AG04449 (cell line): ENCODE results near the gene KIAA1755.

Experiments
- CTCF ChIA-PET: fragments of 350-600 bp; formaldehyde crosslinking; extraction: SDS; loops from one replicate; lab custom pipeline; 2021; ENCODE audit warnings: antibody characterized with exemption; lab: Yijun Ruan, JAX
- POLR2A ChIA-PET: fragments of 400-600, 350-600 bp; formaldehyde crosslinking; extraction: SDS; loops from one replicate; lab custom pipeline; 2020; ENCODE audit warnings: antibody characterized with exemption, inconsistent platforms; lab: Yijun Ruan, JAX
- DNase-seq: peaks from one replicate; pipeline ENCODE4 v3.0.0-alpha.2; 2010; ENCODE audit warnings: low read depth, low spot score
- H3K4me3 ChIP-seq: 2 replicates; pipeline ENCODE4 v1.5.1; 2011; ENCODE audit warnings: low read depth, mild to moderate bottlenecking, control low read depth, low read length
- TF ChIP-seq, protein P1 (sequence below): IDR thresholded peaks from one replicate; pipeline ENCODE4 v1.5.1; 2011; ENCODE audit warnings: mild to moderate bottlenecking, moderate library complexity, low read length, control low read depth, inconsistent platforms; ENCODE audit not compliant: insufficient read depth; ENCODE audit errors: missing control alignments

KIAA1755 gene

DNA sequence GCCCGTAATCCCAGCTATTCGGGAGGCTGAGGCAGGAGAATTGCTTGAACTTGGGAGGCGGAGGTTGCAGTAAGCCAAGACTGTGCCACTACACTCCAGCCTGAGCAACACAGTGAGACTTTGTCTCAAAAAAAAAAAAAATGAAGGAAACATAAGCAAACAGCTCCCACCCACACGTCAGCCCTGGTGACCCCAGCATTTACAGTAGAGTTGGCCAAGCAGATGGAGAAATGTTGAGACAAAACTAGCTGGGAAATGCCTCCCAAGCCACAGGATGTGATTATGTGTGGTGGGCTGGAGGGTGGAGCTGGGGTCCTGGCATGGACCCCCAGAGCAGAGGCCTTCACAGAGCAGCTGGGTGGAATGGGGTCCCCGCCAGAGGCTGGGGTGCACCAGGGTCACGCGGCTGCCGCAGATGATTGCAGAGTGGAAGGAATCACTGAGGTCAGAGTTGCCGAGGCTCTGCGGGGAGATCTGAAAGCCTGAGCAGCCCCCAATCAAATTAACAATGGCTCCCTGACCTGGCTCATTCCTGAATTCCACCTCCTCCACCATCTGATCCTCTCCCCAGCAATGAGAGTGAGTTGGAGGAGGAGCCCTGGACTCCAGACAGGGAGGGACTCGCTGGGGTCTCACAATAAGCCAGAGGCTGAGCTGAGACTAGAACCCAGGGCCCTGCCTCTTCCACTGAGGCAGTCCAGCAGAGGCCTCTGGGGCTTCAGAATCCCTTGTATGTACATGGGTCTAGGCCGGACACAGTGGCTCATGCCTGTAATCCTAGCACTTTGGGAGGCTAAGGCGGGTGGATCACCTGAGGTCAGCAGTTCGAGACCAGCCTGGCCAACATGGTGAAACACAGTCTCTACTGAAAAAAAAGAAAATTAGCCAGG lies 60.8 kb downstream of the KIAA1755 start:
- DNase-seq = no peak
- POLR2A ChIA-PET = no interaction called here
- CTCF ChIA-PET = interaction anchor here (1.1 to 28.8 kb wide), 3 partner anchors 19 to 142 kb away, joined by 4 to 356 read pairs (median 10); no protein-coding TSS in a partner anchor
- TF ChIP-seq, protein P1, sequence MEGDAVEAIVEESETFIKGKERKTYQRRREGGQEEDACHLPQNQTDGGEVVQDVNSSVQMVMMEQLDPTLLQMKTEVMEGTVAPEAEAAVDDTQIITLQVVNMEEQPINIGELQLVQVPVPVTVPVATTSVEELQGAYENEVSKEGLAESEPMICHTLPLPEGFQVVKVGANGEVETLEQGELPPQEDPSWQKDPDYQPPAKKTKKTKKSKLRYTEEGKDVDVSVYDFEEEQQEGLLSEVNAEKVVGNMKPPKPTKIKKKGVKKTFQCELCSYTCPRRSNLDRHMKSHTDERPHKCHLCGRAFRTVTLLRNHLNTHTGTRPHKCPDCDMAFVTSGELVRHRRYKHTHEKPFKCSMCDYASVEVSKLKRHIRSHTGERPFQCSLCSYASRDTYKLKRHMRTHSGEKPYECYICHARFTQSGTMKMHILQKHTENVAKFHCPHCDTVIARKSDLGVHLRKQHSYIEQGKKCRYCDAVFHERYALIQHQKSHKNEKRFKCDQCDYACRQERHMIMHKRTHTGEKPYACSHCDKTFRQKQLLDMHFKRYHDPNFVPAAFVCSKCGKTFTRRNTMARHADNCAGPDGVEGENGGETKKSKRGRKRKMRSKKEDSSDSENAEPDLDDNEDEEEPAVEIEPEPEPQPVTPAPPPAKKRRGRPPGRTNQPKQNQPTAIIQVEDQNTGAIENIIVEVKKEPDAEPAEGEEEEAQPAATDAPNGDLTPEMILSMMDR = no peak
- H3K4me3 ChIP-seq = no peak overlapping the region

- ChIA-PET CTCF (interaction anchor here (1.2 to 28.8 kb wide), 3 partner anchors 8 to 141 kb away, joined by 3 to 356 read pairs (median 10); no protein-coding TSS in a partner anchor), POLR2A (no interaction called here)
- TF ChIP-seq, protein P1 = no peak
- DNase-seq = no peak
- no peak overlapping the region for H3K4me3 ChIP-seq
Measured at GRCh38 chr20:38198238-38198861, 62.2 kb downstream of the KIAA1755 start.

DNA sequence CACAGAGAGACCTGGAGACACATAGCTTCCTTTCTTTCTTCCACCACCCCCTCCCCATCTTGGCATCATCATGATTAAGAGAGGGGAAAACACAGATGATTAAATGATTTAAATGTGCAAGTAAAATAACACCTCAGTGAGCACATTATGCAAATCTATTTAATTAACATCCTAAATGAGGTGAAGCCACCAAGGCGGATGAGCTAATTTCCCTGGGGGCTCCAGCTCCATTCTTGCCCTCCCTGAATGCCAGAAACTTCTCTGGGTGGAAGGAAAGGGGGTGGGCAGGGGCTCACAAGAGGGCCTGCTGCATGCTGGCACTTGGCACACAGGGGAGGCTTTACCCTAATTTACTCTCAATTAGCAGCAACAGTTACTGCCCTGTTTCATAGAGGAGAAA lies 62.9 kb downstream of the KIAA1755 start:
- CTCF ChIA-PET = interaction anchor here (0.8 to 28.8 kb wide), 2 partner anchors 12 to 24 kb away, joined by 3 to 356 read pairs; no protein-coding TSS in a partner anchor
- POLR2A ChIA-PET = no interaction called here

DNA sequence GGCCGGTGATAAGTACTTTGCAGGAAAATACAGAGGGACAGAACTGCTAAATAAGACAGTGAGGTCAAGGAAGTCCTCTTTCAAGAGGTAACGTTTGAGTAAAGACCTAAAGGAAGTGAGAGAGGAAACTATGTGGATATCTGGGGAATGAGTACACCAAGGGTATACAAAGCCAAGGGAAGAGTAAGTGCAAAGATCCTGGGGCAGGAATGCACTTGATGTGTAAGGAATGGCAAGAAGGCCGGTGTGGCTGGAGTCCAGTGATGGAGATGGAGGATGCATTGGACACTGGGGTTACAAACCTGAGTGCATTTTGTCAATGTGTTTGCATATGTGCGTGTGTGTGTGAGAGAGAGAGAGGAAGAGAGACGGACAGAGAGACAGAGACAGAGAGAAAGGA lies 63.3 kb downstream of the KIAA1755 start:
- POLR2A ChIA-PET = no interaction called here

More for the DNA sequence above, 62.9 kb downstream of the KIAA1755 start:
- DNase-seq = no peak
- no peak overlapping the region for H3K4me3 ChIP-seq
- TF ChIP-seq, protein P1 = no peak

DNA sequence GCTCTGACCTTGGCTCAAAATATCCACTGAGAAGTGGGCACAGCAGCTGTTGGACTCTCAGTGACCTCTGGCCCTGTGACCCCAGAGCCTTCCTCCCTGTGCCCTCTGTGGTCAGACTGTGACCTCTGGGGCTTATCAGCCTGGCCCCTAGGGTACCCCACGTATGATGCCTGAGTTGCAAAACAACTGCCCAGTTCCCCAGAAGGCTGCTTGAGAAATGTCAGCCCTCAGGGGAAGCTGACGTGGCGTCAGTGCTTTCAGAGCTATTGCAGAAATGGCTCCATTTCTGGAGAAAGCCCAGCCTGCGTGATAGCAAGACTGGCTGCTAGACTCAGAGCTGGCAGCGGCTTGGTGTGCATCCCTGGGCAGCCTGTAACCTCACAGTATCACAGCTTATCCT lies 63.9 kb downstream of the KIAA1755 start:
- CTCF ChIA-PET = interaction anchor here (0.7 to 28.8 kb wide), 4 partner anchors 21 to 212 kb away, joined by 3 to 356 read pairs (median 7); no protein-coding TSS in a partner anchor
- POLR2A ChIA-PET = no interaction called here
- H3K4me3 ChIP-seq = no peak overlapping the region
- DNase-seq = no peak
- TF ChIP-seq, protein P1 = no peak

More for the DNA sequence above, 63.3 kb downstream of the KIAA1755 start:
- TF ChIP-seq, protein P1 = no peak
- DNase-seq = no peak
- H3K4me3 ChIP-seq = no peak overlapping the region
- CTCF ChIA-PET = interaction anchor here (0.8 to 28.8 kb wide), 2 partner anchors 13 to 24 kb away, joined by 3 to 356 read pairs; no protein-coding TSS in a partner anchor
